Measurements from ENCODE around the gene DYNC1I1.

DYNC1I1 gene

GRCh38 chr7:96093435-96093834, 321.1 kb downstream of the DYNC1I1 start:
- DNase-seq = no peak

- DNase-seq = no peak
These were observed 325.5 kb downstream of the DYNC1I1 start for GRCh38 chr7:96097835-96098234.

DNA sequence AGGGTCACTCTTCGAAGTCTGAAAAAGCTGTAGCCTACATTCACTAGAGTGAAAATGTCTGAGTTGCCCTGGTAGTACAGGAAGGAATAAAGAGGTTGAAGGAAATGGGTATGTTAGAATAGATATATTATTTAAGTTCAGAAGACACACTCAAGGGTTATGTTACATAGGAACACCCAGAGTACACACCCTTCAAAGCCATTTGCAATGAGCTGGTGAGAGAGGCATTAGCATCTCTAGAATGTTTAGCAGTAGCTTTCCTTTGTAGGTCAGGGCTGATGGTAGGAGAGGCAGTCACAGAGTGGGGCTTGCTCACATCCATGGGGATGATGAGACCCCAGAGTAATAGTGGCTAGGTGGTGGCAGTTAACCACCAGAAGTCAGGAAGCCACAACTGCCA, 328.4 kb downstream of the DYNC1I1 start:
- no peak for DNase-seq

GRCh38 chr7:96102096-96102811, 329.9 kb downstream of the DYNC1I1 start:
- no peak for DNase-seq

DNA sequence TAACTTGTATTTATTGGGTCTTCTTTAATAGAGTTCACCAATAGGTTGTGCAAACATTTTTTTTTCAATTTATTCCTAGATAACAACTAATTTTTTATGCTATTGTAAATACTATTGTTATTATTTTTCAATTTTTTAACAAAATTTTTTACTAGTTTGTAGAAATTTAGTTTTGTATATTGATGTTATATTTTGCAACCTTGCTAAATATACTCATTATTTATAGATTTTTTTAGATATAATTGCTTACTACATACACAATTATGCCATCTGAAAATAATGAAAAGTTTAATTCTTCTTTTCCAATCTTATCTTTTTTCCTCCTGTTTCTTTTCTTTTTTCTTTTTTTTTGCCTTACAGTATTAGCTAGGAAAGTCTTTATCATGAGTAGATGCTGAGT, 332.6 kb downstream of the DYNC1I1 start:
- no peak for DNase-seq

DNA sequence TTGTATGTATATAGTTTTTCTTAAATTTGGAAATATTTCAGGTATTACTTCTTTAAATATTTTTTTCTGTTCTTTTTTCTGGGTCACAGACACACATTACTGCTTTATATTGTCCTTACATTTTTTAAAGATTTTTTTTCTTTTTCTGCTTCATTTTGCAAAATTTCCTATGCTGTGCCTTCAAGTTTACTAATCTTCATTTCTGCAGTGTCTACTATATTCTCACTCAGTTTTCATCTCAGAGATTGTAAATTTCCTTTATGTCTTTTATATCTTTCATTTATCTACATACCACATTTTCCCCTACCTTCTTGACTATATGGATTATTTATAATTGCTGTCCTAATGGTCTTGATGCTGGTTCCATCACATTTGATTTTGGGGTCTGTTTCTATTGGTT, 339.1 kb downstream of the DYNC1I1 start:
- no peak for DNase-seq

GRCh38 chr7:96114190-96114589, 341.8 kb downstream of the DYNC1I1 start:
- DNase-seq = no peak

DNA sequence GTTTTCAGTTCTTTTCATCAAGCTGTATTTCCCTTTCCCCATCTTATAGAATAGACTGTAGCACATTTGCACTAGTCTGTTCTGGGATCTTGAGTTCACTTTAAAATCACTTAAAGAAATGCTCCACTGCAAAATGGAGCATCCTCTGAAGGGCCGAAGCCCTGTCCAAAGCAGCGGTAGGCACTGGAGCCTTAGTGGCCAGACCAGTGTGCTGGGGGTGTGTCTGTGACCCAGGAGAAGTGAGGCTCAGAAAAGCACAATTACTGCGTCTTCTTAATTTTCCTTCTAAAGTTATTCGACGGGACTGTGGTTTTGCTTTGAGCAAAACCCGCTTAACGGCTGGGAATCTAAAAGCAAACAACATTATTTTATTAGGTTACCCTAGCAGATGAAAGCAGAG, 343.8 kb downstream of the DYNC1I1 start:
- no peak for DNase-seq

- no peak for DNase-seq
These were observed 346.2 kb downstream of the DYNC1I1 start for GRCh38 chr7:96118449-96119001.

DNA sequence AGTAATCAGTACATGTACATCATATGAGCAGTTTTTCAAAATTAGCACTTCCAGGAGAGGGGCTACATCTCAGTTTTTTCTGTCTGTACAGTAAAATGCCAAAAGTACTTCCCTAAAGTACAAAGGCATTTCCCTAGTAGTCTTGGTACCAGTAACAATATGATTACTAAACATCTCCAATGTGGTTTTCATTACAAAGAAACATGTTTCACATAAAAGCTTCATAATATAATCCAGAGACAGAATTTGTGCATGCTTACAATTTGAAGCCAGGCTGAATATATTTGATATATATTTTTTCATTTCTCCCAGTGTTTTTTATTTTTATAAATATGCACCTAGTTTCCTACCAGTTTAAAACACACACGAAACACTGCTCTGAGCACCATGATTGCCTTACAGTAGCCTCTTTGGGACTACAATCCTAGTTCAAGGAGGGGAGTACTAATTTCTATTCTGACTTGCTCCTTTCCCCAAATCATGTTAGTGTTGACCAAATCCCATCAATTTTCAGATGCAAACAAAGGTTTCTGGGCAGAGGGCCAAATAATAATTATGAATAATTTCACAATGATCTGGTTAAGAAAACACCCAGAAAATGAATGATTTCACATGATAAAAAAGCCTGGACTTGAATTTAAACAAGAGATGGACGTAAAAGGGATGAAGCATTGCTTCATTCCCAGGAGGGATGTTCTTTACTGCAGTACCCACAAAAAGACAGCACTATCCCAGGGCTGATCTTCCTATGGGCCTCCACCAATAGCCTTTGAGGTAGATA, 348.3 kb downstream of the DYNC1I1 start:
- no peak for DNase-seq

GRCh38 chr7:96121752-96122151, 349.4 kb downstream of the DYNC1I1 start:
- no peak for DNase-seq

DNA sequence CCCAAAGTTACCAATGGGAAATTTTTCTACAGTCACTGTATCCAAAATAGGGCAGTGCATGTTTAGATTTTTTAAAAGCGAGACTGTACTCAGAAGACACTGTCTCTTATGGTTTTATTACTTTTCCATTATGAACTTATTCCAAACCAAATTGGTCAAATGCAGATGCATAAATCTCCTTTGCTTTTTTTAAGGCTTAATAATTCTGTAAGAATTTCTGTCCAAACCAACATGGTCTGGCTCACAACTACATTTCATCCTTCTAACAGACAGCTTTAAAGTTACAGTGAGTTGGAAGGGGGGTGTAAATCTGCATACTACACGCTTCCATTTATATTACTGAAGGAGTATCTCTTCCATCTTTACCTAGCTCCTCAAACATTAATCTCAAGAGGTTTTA, 350.4 kb downstream of the DYNC1I1 start:
- DNase-seq = no peak

- DNase-seq = no peak
These were observed 354.0 kb downstream of the DYNC1I1 start for GRCh38 chr7:96126382-96126781.

- DNase-seq = no peak
These were observed 355.4 kb downstream of the DYNC1I1 start for GRCh38 chr7:96127746-96128145.

GRCh38 chr7:96131525-96131924, 359.2 kb downstream of the DYNC1I1 start:
- DNase-seq = no peak

DNA sequence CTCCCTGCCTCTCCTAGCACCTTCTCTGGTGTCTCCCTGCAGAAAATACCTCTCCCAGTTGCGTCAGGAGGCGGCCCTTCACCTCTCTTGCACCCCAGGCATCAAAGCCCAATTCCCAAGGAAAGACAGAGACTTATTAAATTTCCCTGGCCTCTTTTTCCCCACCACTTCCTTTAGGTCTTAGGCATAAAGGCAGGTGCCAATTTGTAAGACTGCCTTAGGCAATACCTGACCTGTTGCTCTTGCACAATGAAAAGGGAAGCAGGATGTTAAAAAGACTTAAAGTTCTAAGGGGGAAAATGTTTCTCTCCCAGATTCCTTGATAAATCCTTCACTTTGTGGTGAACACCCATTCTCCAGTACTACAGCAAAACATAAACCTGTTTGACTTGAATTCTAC, 362.9 kb downstream of the DYNC1I1 start:
- no peak for DNase-seq

- DNase-seq = no peak
These were observed 364.4 kb downstream of the DYNC1I1 start for GRCh38 chr7:96136600-96137239.

- no peak for DNase-seq
These were observed 371.3 kb downstream of the DYNC1I1 start for GRCh38 chr7:96143495-96144259.

- no peak for DNase-seq
These were observed 371.8 kb downstream of the DYNC1I1 start for GRCh38 chr7:96144260-96144526.
